NT2/D1 (cell line): ENCODE results near the gene MPDU1.

Source experiments
- DNase-seq: peaks from one replicate; pipeline ENCODE4 v3.0.0-alpha.2; 2011; ENCODE audit warnings: low read depth, low spot score
- H3K27me3 ChIP-seq: 2 replicates; pipeline ENCODE4 v1.6.0; 2011; ENCODE audit warnings: mild to moderate bottlenecking; ENCODE audit not compliant: insufficient read length, insufficient read depth
- H3K36me3 ChIP-seq: 2 replicates; pipeline ENCODE4 v1.6.1; 2011; ENCODE audit warnings: mild to moderate bottlenecking, low read length, mixed read lengths; ENCODE audit not compliant: insufficient read depth, insufficient read length
- H3K4me1 ChIP-seq: 2 replicates; pipeline ENCODE4 v1.5.1; 2011; ENCODE audit not compliant: insufficient read depth, insufficient read length
- H3K4me3 ChIP-seq: 2 replicates; pipeline ENCODE4 v1.5.1; 2011; ENCODE audit warnings: low read depth; ENCODE audit not compliant: insufficient read length
- H3K9ac ChIP-seq: 2 replicates; pipeline ENCODE4 v1.6.0; 2011; ENCODE audit warnings: low read depth; ENCODE audit not compliant: insufficient read length
- H3K9me3 ChIP-seq: 2 replicates; pipeline ENCODE4 v1.5.1; 2011; ENCODE audit warnings: mild to moderate bottlenecking, low read length; ENCODE audit not compliant: insufficient read depth
- SUZ12 ChIP-seq: IDR thresholded peaks from 2 replicates; pipeline ENCODE4 v1.6.1; 2011; ENCODE audit not compliant: insufficient read length, insufficient read depth; ENCODE audit errors: extremely low read depth
- YY1 ChIP-seq: IDR thresholded peaks from 2 replicates; pipeline ENCODE4 v1.6.1; 2011; ENCODE audit not compliant: insufficient read length, insufficient read depth
- ZNF274 ChIP-seq: IDR thresholded peaks from 2 replicates; pipeline ENCODE4 v1.6.1; 2011; ENCODE audit warnings: mild to moderate bottlenecking, low read depth, low read length

Gene MPDU1

GRCh38 chr17:7587420-7588151, 3.9 kb downstream of the MPDU1 start:
- no peak for DNase-seq
- Histone ChIP-seq H3K36me3 (peaks cover 52% of the 10 kb centered on the region), H3K27me3 (no peaks in the 10 kb centered on the region), H3K9me3 (no peaks in the 10 kb centered on the region), H3K4me1 (peaks cover 18% of the 10 kb centered on the region), H3K9ac (peak overlapping the region; percentile 81), H3K4me3 (peak overlapping the region; percentile 12)
- no peak for TF ChIP-seq SUZ12
- no peak for TF ChIP-seq YY1
- no peak for TF ChIP-seq ZNF274

GRCh38 chr17:7588553-7589203, 5.0 kb downstream of the MPDU1 start:
- peaks cover 58% of the 10 kb centered on the region for H3K36me3 ChIP-seq
- TF ChIP-seq ZNF274 = no peak
- TF ChIP-seq SUZ12 = no peak
- no peak for TF ChIP-seq YY1
- peaks cover 14% of the 10 kb centered on the region for H3K4me1 ChIP-seq
- no peaks in the 10 kb centered on the region for H3K27me3 ChIP-seq
- peak overlapping the region; percentile 50 for H3K4me3 ChIP-seq
- H3K9ac ChIP-seq = peak overlapping the region; percentile 81
- no peaks in the 10 kb centered on the region for H3K9me3 ChIP-seq
- DNase-seq = no peak

GRCh38 chr17:7589204-7589868, 5.7 kb downstream of the MPDU1 start:
- Histone ChIP-seq H3K36me3 (peaks cover 65% of the 10 kb centered on the region), H3K9me3 (no peaks in the 10 kb centered on the region), H3K27me3 (no peaks in the 10 kb centered on the region), H3K9ac (peak overlapping the region; percentile 81), H3K4me3 (peak overlapping the region; percentile 50), H3K4me1 (peaks cover 14% of the 10 kb centered on the region)
- TF ChIP-seq ZNF274 = no peak
- no peak for TF ChIP-seq SUZ12
- TF ChIP-seq YY1 = no peak
- DNase-seq = no peak

GRCh38 chr17:7589891-7590691, 6.4 kb downstream of the MPDU1 start, which contains the start of gene SOX15:
TSS of gene SOX15 (minus strand) at chr17:7590094. CDS start at chr17:7589676, 418 bp downstream.
- Histone ChIP-seq H3K36me3 (peaks cover 72% of the 10 kb centered on the region), H3K4me3 (peak within 1 kb of the TSS; percentile 50), H3K9me3 (no peaks in the 10 kb centered on the region), H3K9ac (peak within 1 kb of the TSS; percentile 81), H3K27me3 (no peaks in the 10 kb centered on the region), H3K4me1 (peaks cover 14% of the 10 kb centered on the region)
- no peak for TF ChIP-seq YY1
- no peak for TF ChIP-seq ZNF274
- TF ChIP-seq SUZ12 = no peak
- no peak for DNase-seq

- Histone ChIP-seq H3K4me1 (peaks cover 14% of the 10 kb centered on the region), H3K36me3 (peaks cover 74% of the 10 kb centered on the region), H3K4me3 (no peak overlapping the region), H3K9me3 (no peaks in the 10 kb centered on the region), H3K27me3 (no peaks in the 10 kb centered on the region), H3K9ac (peak overlapping the region; percentile 70)
- TF ChIP-seq YY1 (no peak), SUZ12 (no peak), ZNF274 (no peak)
- DNase-seq = peak; percentile 88
Measured at GRCh38 chr17:7590743-7591142, 7.1 kb downstream of the MPDU1 start.

GRCh38 chr17:7591596-7591995, 7.9 kb downstream of the MPDU1 start:
- DNase-seq = no peak
- H3K9ac ChIP-seq = peak overlapping the region; percentile 57
- no peaks in the 10 kb centered on the region for H3K27me3 ChIP-seq
- peaks cover 12% of the 10 kb centered on the region for H3K4me1 ChIP-seq
- H3K36me3 ChIP-seq = peaks cover 75% of the 10 kb centered on the region
- H3K4me3 ChIP-seq = no peak overlapping the region
- no peaks in the 10 kb centered on the region for H3K9me3 ChIP-seq
- no peak for TF ChIP-seq ZNF274
- no peak for TF ChIP-seq YY1
- TF ChIP-seq SUZ12 = no peak

GRCh38 chr17:7592422-7593021, 8.9 kb downstream of the MPDU1 start:
- Histone ChIP-seq H3K9me3 (no peaks in the 10 kb centered on the region), H3K27me3 (no peaks in the 10 kb centered on the region), H3K9ac (no peak overlapping the region), H3K4me3 (no peak overlapping the region), H3K36me3 (peaks cover 76% of the 10 kb centered on the region), H3K4me1 (peaks cover 10% of the 10 kb centered on the region)
- no peak for DNase-seq
- no peak for TF ChIP-seq ZNF274
- TF ChIP-seq YY1 = no peak
- TF ChIP-seq SUZ12 = no peak
